ENCODE data around the gene RTN4RL1.
A peak's percentile ranks its signal among the peaks of the same experiment; 100 is the strongest.

Gene RTN4RL1

DNA sequence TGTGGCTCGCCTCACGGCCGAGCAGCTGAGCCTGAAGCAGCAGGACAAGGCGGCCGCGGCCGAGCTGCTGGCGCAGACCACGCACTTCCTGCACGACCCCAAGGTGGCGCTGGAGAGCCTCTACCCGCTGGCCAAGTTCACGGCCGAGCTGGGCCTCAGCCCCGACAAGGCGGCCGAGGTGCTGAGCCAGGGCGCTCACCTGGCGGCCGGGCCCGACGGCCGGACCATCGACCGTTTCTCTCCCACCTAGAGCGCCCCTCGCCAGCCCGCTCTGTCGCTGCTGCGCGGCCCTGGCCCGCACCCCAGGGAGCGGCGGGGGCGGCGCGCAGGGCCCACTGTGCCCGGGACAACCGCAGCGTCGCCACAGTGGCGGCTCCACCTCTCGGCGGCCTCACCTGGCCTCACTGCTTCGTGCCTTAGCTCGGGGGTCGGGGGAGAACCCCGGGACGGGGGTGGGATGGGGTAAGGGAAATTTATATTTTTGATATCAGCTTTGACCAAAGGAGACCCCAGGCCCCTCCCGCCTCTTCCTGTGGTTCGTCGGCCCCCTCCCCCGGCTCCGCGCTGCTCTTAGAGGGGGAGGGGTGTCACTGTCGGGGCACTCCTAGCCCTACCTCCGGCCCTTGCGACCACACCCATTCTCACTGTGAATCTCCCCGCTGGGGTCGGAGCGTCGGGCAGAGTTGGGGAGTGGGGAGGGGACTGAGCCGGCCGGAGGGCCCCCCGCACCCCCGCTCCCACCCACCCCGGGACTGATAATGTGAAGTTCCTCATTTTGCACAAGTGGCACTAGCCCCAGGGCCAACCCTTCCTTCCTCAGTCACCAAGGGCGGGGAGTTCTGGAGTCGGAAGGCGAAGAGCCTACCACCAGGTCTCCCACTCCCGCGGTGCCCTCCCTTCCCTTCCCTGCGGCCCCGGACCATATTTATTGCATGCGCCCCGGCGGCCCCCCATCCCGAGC, 33.7 kb upstream of the RTN4RL1 start:
- peak; percentile 67 to 77 for DNase-seq

DNA sequence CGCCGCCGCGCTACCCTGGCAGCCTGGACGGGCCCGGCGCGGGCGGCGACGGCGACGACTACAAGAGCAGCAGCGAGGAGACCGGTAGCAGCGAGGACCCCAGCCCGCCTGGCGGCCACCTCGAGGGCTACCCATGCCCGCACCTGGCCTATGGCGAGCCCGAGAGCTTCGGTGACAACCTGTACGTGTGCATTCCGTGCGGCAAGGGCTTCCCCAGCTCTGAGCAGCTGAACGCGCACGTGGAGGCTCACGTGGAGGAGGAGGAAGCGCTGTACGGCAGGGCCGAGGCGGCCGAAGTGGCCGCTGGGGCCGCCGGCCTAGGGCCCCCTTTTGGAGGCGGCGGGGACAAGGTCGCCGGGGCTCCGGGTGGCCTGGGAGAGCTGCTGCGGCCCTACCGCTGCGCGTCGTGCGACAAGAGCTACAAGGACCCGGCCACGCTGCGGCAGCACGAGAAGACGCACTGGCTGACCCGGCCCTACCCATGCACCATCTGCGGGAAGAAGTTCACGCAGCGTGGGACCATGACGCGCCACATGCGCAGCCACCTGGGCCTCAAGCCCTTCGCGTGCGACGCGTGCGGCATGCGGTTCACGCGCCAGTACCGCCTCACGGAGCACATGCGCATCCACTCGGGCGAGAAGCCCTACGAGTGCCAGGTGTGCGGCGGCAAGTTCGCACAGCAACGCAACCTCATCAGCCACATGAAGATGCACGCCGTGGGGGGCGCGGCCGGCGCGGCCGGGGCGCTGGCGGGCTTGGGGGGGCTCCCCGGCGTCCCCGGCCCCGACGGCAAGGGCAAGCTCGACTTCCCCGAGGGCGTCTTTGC, 32.8 kb upstream of the RTN4RL1 start:
- DNase-seq = no peak

DNA sequence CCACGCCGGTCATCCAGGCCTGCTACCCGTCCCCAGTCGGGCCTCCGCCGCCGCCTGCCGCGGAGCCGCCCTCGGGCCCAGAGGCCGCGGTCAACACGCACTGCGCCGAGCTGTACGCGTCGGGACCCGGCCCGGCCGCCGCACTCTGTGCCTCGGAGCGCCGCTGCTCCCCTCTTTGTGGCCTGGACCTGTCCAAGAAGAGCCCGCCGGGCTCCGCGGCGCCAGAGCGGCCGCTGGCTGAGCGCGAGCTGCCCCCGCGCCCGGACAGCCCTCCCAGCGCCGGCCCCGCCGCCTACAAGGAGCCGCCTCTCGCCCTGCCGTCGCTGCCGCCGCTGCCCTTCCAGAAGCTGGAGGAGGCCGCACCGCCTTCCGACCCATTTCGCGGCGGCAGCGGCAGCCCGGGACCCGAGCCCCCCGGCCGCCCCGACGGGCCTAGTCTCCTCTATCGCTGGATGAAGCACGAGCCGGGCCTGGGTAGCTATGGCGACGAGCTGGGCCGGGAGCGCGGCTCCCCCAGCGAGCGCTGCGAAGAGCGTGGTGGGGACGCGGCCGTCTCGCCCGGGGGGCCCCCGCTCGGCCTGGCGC, 32.1 kb upstream of the RTN4RL1 start:
- no peak for DNase-seq

DNA sequence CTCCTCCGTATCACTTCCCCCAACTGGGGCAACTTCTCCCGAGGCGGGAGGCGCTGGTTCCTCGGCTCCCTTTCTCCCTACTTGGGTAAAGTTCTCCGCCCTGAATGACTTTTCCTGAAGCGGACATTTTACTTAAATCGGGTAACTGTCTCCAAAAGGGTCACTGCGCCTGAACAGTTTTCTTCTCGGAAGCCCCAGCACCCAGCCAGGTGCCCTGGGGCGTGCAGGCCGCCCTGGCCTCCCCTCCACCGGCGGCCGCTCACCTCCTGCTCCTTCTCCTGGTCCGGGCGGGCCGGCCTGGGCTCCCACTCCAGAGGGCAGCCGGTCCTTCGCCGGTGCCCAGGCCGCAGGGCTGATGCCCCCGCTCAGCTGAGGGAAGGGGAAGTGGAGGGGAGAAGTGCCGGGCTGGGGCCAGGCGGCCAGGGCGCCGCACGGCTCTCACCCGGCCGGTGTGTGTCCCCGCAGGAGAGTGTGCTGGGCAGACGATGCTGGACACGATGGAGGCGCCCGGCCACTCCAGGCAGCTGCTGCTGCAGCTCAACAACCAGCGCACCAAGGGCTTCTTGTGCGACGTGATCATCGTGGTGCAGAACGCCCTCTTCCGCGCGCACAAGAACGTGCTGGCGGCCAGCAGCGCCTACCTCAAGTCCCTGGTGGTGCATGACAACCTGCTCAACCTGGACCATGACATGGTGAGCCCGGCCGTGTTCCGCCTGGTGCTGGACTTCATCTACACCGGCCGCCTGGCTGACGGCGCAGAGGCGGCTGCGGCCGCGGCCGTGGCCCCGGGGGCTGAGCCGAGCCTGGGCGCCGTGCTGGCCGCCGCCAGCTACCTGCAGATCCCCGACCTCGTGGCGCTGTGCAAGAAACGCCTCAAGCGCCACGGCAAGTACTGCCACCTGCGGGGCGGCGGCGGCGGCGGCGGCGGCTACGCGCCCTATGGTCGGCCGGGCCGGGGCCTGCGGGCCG, 31.4 kb upstream of the RTN4RL1 start:
- peak in 1 of 2 donors; percentile 42 for DNase-seq

DNA sequence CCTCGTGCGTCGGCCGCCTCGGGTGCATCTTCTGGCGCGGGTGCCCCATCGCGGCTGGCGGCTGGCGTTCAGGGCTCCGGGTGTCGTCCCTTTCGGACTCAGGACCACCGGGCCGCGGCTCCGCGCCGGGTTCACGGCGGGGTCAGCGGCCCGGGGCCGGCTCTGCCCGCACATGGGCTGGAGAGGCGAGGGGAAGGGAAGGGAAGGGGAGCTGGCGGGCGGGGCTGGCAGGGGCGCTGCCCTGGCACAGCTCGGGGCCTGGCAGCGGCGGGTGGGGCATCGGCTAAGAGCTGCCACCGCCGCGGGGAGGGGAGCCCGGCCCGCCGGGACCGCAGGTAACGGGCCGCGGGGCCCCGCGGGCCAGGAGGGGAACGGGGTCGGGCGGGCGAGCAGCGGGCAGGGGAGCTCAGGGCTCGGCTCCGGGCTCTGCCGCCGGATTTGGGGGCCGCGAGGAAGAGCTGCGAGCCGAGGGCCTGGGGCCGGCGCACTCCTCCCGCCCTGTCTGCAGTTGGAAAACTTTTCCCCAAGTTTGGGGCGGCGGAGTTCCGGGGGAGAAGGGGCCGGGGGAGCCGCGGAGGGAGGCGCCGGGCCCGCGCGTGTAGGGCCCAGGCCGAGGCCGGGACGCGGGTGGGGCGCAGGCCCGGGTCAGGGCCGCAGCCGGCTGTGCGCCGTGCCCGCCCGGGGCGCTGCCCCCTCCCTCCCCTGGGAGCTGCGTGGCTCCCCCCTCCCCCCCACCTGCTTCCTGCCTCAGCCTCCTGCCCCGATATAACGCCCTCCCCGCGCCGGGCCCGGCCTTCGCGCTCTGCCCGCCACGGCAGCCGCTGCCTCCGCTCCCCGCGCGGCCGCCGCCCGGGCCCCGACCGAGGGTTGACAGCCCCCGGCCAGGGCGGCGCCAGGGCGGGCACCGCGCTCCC, 30.4 kb upstream of the RTN4RL1 start:
- DNase-seq = peak in 1 of 2 donors; percentile 39

DNA sequence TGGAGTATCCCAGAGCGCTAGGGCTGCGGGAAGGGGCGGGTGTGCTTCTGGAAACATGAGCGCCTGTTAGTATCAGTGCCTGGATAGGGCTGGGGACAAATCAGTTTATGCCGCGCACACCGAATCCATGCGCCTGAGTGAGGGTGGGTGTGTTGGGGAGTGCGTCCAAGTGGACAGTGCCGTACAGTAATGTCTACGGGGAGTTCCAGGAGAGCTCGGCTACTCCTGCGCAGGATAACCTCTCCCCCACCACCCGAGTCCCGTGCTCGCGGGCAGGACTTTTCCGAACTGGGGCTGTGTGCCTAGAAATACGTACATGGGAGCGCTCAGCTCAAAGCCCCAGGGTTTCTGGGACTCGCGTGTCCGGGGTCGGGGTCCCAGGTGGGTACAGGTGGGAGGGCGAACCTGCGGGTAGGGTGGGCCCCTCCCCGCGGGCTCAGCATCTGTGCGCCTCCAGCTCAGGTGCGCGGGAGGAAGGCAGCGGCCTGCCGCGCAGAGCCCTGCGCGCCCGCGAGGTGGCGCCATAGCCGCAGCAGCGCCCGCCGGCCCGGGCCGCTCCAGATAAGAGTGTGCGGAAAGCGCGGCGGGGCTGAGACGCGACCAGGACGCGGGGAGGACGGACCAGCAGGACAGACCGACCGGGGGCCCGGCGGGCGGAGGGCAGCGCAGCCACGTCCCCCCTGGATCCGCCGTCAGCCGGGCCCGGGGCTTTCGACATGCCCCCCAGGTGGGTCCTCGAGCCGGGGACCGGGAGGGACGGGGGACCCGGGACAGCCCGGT, 29.6 kb upstream of the RTN4RL1 start, which contains the start of gene HIC1:
Gene HIC1 (plus strand): TSS at position 592 of the 780 bp plus-strand sequence. CDS start 1,588 bp downstream, outside the sequence.
- peak; percentile 79 to 85 for DNase-seq

DNA sequence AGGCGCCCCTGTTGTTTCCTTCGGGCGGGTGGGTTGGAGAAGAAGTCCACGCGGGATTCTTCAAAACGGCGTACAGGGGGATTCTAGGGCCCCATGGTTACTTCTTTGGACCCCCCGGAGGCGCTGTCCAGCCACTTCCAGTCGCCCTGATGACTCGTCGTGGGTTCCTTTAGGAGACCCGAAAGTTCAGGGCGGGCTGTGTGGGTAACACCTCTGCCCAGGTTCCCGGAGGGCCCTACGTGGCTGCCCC, 29.1 kb upstream of the RTN4RL1 start:
- no peak for DNase-seq

DNA sequence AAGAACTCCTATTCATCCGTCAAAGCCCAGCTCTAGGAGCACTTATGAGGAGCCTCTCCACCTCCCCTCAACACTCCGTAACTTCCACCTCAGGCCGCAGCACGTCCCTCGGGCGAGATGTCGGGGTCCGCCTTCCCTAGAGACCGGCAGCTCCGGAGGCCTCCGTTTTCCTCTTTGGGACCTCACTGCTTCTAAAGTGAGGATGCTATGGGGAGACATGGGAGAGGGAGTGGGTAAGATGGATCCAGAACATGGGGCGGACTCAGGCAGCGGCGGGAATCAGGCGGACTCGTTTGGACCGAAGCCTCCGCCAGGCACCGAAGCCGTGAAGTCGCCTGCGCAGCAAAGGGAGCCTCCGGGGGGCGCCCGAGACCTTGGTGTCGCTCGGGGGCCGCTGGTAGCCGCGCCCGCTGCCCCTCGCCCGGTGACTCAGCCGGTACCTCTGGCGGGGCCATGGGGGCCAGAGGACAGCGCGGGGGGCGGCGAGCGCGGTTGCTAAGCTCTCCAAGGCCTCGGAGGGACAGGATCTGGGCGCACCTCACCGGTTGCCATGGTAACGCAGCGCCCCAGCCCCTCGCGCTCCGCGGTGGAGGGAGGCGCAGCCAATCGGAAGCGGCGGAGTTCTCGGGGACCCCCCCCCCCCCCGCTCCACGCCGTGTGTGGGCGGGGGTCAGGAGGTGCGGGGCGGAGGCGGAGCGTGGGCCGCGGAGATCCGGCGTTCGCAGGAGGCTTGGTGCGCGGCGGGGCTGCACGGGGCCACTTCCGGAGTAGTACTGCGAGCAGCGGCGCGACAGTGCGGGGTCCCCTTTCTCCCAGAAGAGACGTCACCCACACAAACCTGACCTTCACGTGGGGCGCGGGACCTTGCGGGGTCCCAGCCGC, 28.5 kb upstream of the RTN4RL1 start:
- peak; percentile 67 to 73 for DNase-seq

DNA sequence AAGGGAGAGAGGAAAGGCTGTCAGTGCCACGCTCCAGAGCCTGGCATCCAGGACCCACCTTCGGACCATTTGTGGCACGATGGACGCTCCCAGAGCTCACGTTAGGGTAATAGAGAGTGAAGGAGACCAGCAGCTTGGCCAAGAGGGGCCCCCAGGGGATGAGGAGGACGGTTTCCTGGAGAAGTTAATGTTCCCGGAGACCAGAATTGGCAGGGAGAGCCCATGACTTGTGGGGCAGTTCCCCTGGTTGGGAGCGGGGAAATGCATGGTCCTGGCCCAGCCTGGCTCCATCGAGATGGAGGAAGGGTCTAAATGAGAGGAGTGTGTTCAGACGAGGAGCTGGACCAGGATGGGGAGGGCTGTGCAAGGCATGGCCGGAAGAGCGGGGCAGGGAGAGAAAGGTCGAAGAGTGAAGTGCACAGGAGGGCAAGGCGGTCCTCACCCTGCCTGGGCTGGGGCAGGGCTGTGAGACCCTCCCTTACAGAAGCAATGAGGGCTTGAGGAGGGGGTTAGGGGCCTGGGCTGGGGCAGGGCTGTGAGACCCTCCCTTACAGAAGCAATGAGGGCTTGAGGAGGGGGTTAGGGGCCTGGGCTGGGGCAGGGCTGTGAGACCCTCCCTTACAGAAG, 26.9 kb upstream of the RTN4RL1 start:
- no peak for DNase-seq

DNA sequence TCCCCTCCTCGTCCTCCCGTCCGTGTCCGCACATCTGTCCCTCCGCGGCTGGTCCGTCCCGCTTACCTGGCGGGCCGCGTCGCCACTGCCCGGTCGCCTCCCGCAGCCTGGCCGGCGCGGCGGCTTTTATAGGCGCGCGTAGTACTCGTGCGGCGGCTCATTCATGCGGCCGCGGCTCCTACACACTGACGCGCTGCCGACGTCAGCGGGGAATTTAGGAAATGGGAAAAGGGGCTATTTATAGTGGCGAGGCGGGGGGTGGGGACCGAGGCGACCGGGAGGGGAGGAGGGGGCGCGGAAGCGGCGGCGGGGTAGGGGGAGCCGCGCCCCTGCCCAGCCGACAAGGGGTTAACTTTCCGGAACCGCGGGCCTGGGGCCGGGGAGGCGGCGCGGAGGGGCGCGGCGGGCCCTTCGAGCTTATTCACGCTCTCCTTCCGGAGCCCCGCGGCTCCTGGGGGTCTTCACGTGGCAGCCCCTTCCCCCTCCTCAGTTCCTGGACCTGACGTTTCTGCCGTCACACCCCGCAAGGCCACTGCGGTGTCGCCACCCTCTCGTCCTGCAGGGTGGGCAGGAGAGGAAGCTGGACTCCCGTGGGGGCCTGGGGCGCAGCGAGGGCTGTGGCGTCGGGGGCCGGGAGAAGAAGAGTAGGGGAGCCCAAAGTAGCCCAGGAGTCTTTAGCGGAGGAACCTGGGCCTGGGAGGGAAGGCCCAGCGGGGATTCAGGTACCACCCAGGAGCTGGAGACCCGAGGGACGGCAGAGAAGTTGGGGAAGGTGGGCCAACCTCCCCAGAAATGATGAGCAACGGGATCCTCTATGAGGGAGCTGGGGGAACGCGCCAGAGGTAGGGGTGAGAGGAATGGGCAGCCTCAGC, 26.2 kb upstream of the RTN4RL1 start:
- no peak for DNase-seq

DNA sequence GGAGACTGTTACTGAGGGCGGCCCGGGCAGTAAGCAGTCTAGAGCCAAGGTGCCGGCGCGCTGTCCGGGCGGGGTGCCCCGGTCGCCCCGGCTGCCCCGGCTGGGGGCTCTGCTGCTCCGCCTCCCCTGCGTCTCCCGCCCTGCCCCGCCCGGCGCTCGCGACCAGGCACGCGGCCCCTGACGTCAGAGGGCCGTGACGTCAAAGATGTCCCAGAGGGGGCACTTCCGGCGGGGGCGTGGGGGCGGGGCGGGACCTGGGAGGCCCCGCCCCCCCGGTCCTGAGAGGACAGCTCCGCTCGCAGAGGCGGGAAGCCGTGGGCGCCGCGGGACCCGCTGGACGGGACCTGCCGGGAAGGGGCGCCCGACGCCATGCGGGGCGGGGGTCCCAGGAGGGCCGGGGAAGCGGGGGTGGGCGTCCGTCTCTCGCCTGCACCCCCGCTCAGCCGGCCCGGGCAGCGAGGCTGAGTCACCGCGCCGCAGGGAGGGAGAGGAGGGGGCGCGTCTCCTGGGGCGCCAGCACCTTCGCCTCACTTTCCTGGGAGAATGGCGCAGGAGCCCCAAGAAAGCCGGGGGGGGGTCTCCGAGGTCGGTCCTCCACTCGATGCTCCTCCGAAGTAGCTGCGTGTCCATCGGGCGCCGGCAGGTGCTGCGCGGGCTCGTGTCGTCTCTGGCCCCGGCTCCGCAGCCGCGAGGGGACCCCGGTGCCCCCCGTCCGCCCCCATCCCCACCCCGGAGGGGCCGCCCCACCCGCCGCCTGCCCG, 25.3 kb upstream of the RTN4RL1 start:
- DNase-seq = peak in 1 of 2 donors; percentile 71

DNA sequence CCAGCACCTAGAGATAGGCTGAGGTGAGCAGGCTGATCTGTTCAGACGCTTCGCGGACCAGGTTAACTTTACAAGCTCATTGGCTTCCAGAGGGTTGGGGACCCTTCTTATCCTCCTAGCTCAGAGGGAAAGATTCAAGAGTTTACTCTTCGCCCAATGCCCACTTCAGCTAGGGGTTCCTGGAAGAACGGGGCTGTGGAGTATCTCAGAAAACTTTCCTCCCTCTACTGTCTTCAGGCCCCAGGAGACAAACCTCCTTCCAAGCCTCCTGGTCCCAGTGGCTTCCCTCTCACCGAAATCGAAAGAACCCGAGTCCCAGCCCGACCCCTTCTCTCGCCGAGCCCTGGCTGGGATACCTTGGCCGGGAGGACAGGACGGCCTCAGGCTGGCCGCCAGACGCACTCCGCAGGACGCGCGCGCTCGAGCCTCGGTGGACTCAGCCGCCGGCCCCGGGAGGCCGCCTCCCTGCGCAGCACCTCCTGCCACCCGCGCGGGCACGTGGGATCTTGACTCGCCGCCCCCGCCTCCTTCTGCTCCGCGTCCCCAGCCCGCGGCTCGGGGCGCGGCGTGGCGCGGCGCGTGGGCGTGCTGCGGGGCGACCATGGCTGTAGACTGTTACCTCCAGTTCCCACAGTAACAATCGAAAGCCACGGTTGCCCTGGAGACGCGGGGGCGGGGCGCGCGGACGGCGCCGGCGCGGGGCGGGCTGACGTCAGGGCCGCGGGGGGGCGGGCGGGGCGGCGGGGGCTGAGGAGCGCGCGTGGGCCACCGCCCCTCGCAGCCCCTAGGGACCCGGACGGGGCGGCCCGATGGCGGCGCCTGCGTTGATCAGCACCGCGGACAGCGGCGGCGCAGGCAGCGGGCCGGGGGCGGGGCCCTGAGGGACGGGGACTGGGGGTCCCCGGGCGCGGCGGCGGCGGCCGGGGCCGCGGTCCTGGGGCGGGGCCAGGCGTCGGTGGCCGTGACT, 24.5 kb upstream of the RTN4RL1 start:
- DNase-seq = peak; percentile 81 to 83

DNA sequence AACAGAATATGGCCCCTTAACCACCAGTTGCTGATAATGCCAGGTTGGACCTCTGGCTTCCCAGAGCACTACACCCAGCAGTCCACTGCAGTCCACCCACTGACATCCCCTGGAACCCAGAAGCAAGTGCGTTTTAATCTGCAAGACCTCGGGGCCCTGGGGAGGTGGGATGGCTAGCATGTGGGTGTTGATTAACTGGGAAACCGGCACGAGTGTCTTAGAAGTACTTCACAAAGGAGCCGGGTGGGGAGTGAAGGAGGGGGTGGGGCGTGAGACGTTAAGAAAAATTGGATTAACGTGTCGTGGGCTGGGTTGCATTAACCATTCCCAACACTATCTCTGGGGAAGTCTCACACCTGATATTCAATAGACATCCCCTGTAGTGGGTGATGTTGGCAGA, 23.7 kb upstream of the RTN4RL1 start:
- no peak for DNase-seq

DNA sequence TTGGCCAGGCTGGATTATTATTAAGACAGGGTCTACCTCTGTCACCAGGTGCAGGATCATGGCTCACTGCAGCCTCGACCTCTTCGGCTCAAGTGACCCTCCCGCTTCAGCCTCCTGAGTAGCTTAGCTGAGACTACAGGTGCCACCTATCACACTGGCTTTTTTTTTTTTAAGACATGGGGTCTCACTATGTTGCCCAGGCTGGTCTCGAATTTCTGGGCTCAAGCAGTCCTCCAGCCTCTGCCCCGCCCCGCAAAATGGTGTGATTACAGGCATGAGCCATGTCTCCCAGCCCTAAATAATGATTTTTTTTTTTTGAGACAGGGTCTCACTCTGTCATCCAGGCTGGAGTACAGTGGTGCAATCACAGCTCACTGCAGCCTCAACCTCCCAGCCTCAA, 22.5 kb upstream of the RTN4RL1 start:
- DNase-seq = no peak

DNA sequence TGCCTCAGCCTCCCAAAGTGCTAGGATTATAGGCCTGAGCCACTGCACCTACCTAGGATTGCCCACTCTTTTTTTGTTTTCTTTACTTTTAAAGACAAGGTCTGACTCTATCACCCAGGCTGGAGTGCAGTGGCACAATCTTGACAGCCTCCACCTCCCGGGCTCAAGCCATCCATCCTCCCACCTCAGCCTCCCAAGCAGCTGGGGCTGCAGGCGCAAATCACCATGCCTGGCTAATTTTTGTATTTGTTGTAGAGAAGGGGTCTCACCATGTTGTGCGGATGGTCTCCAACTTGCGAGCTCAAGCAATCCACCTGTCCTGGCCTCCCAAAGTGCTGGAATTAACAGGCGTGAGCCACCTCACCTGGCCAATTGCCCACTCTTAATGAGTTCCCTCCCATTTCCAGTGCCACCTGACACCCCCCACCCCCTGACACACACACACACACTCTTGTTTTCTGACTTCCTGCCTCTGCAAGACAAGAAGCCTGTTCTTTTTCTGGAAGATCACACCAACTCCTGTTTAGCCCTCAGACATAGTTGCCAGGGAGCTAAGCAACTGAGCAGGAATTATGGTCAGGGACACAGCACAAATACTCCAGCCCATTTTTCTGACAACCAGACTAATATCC, 19.2 kb upstream of the RTN4RL1 start:
- DNase-seq = no peak

Measured in stimulated activated CD4-positive, alpha-beta T cell treated with anti-CD3 and anti-CD28 coated beads, Interleukin-2, amount 100 ng/mL, for 48 hours (primary cell).